Raji (cell line): Measurements from ENCODE around the gene NTRK2.

Source experiments
- POLR2A ChIP-seq: IDR thresholded peaks from 2 replicates; pipeline ENCODE4 v1.6.1; 2011; ENCODE audit warnings: low read depth, low read length, control low read depth; ENCODE audit not compliant: insufficient read depth

NTRK2 gene

GRCh38 chr9:85008215-85008614 is 338.7 kb downstream of the NTRK2 start:
- no peak for TF ChIP-seq POLR2A

GRCh38 chr9:85009251-85009650 is 339.7 kb downstream of the NTRK2 start:
- no peak for TF ChIP-seq POLR2A

GRCh38 chr9:85013703-85014102 is 344.2 kb downstream of the NTRK2 start:
- TF ChIP-seq POLR2A, result no peak

- no peak for TF ChIP-seq POLR2A
These were observed 344.8 kb downstream of the NTRK2 start for GRCh38 chr9:85014292-85014691.

GRCh38 chr9:85016384-85017006 is 347.0 kb downstream of the NTRK2 start:
- no peak for TF ChIP-seq POLR2A

GRCh38 chr9:85020791-85021190 is 351.3 kb downstream of the NTRK2 start:
- TF ChIP-seq POLR2A, result no peak

- TF ChIP-seq POLR2A, result no peak
These were observed 352.2 kb downstream of the NTRK2 start for GRCh38 chr9:85021686-85022085.

- no peak for TF ChIP-seq POLR2A
These were observed 354.8 kb downstream of the NTRK2 start for GRCh38 chr9:85024374-85024773.

- TF ChIP-seq POLR2A, result no peak
These were observed 356.1 kb downstream of the NTRK2 start for GRCh38 chr9:85025638-85026037.

- no peak for TF ChIP-seq POLR2A
These were observed 358.3 kb downstream of the NTRK2 start for GRCh38 chr9:85027870-85028269.

GRCh38 chr9:85030316-85030715 is 360.8 kb downstream of the NTRK2 start:
- TF ChIP-seq POLR2A, result no peak

- TF ChIP-seq POLR2A, result no peak
These were observed 367.0 kb downstream of the NTRK2 start for GRCh38 chr9:85036496-85036895.

- no peak for TF ChIP-seq POLR2A
These were observed 368.5 kb downstream of the NTRK2 start for GRCh38 chr9:85038061-85038460.

GRCh38 chr9:85038824-85039608 is 369.5 kb downstream of the NTRK2 start:
- no peak for TF ChIP-seq POLR2A

GRCh38 chr9:85040146-85040545 is 370.6 kb downstream of the NTRK2 start:
- no peak for TF ChIP-seq POLR2A

- no peak for TF ChIP-seq POLR2A
These were observed 371.4 kb downstream of the NTRK2 start for GRCh38 chr9:85040821-85041465.
